HCT116 (cell line): ENCODE results near the gene FBXW8.

ENCODE experiments used
- CEBPB ChIP-seq: IDR thresholded peaks from 2 replicates; pipeline ENCODE4 v1.6.1; 2012; ENCODE audit warnings: low read depth
- CTCF ChIP-seq, 3 experiments: fragments of 200-600 bp in 1 of 3; sonication (generic) in 1 of 3; IDR thresholded peaks in 2 of 3; conservative IDR thresholded peaks in 1 of 3; 2 replicates each; pipeline ENCODE4 v1.5.1; 2012 to 2017; ENCODE audit warnings: low read depth in 2 of 3, low read length in 2 of 3, antibody characterized with exemption in 1 of 3, borderline replicate concordance in 1 of 3, control low read depth in 1 of 3, mild to moderate bottlenecking in 1 of 3, mixed read lengths in 1 of 3, mixed run types in 1 of 3, moderate library complexity in 1 of 3; ENCODE audit not compliant: insufficient read depth in 1 of 3
- EZH2 ChIP-seq: fragments of 200-600 bp; sonication (generic); IDR thresholded peaks from 2 replicates; pipeline ENCODE4 v1.6.1; 2017; ENCODE audit warnings: antibody characterized with exemption, mixed run types
- EZH2phosphoT487 ChIP-seq: fragments of 200-600 bp; IDR thresholded peaks from 2 replicates; pipeline ENCODE4 v1.6.1; 2018; ENCODE audit warnings: antibody characterized with exemption, borderline replicate concordance
- MAX ChIP-seq: IDR thresholded peaks from 2 replicates; pipeline ENCODE4 v1.6.1; 2012
- POLR2A ChIP-seq: IDR thresholded peaks from 2 replicates; pipeline ENCODE4 v1.7.0; 2011; ENCODE audit warnings: borderline replicate concordance; ENCODE audit not compliant: insufficient read depth, insufficient read length; ENCODE audit errors: extremely low read depth
- POLR2AphosphoS5 ChIP-seq: IDR thresholded peaks from 2 replicates; pipeline ENCODE4 v1.6.1; 2011; ENCODE audit warnings: mild to moderate bottlenecking, low read depth, low read length, moderate library complexity
- SIN3A ChIP-seq: IDR thresholded peaks from 2 replicates; pipeline ENCODE4 v1.6.1; 2012; ENCODE audit warnings: low read depth
- ZBTB33 ChIP-seq: IDR thresholded peaks from 2 replicates; pipeline ENCODE4 v1.6.1; 2011; ENCODE audit warnings: mild to moderate bottlenecking, low read length, moderate library complexity; ENCODE audit not compliant: insufficient replicate concordance; ENCODE audit errors: extremely low read depth

GRCh38 chr12:117038023-117038680, 127.4 kb downstream of the FBXW8 start:
- no peak for TF ChIP-seq CTCF (IDR thresholded peaks at IDR 0.05 in 2 of 3, conservative IDR thresholded peaks at IDR 0.05 in 1 of 3; ENCODE audit: borderline replicate concordance in 1 of 3, insufficient read depth in 1 of 3, low read depth in 2 of 3, low read length in 2 of 3)
- no peak for TF ChIP-seq SIN3A
- no peak for TF ChIP-seq EZH2
- no peak for TF ChIP-seq CEBPB
- TF ChIP-seq EZH2phosphoT487 = no peak
- TF ChIP-seq ZBTB33 = no peak
- no peak for TF ChIP-seq POLR2A
- no peak for TF ChIP-seq POLR2AphosphoS5
- no peak for TF ChIP-seq MAX
